Activated T-cell treated with anti-CD3 and anti-CD28 coated beads, Interleukin-2, amount 50 U/mL, for 72 hours (primary cell): ENCODE results near the gene P4HB. TPM values are rescaled to one million over a fixed set of nuclear protein-coding genes. Genes with fewer than 3 reads are reported as not detected.
A peak's percentile ranks its signal among the peaks of the same experiment; 100 is the strongest.
"Not testable (repeated sequence)": the region's sequence is repeated elsewhere in the genome, so short reads cannot be mapped to it uniquely, and the experiment has no call there.

ENCODE experiments used
- ATAC-seq, 2 donors: fragments of 150-1000 bp; cut with Tn5 transposase; replicated peaks in 1 of 2; 2 replicates each; pipeline ENCODE4 v1.10.0; 2021; ENCODE audit warnings: moderate library complexity in 2 of 2, mild to moderate bottlenecking in 1 of 2
- DNase-seq, 2 donors: peaks; one replicate each; pipeline ENCODE4 v3.0.0; 2021 to 2022; ENCODE audit warnings: mixed read lengths in 1 of 2
- H3K27ac Mint-ChIP-seq: one replicate; pipeline ENCODE4 v1.8.0; 2022; ENCODE audit warnings: mild to moderate bottlenecking, moderate library complexity, mixed read lengths
- H3K27me3 Mint-ChIP-seq: one replicate; pipeline ENCODE4 v1.8.0; 2022; ENCODE audit warnings: low read depth, mixed read lengths
- H3K36me3 Mint-ChIP-seq, 2 donors: one replicate each; pipeline ENCODE4 v1.8.0; 2022; ENCODE audit warnings: mixed read lengths in 2 of 2, mild to moderate bottlenecking in 1 of 2; ENCODE audit not compliant: insufficient read depth in 2 of 2
- H3K4me1 Mint-ChIP-seq: one replicate; pipeline ENCODE4 v1.8.0; 2022; ENCODE audit warnings: low read depth, mixed read lengths
- H3K4me3 Mint-ChIP-seq, 2 donors: one replicate each; pipeline ENCODE4 v1.8.0; 2022; ENCODE audit warnings: mild to moderate bottlenecking in 2 of 2, mixed read lengths in 2 of 2, moderate library complexity in 2 of 2
- H3K9me3 Mint-ChIP-seq, 2 donors: one replicate each; pipeline ENCODE4 v1.8.0; 2022; ENCODE audit warnings: mixed read lengths in 2 of 2
- total RNA-seq, 2 donors: library from RNA; stranded (reverse); gene quantifications; one replicate each; pipeline ENCODE4 v1.2.3, GENCODE V29; 2022

The P4HB gene
- total RNA-seq, 2 donors from 2014 or later, result 430 to 436 TPM

DNA sequence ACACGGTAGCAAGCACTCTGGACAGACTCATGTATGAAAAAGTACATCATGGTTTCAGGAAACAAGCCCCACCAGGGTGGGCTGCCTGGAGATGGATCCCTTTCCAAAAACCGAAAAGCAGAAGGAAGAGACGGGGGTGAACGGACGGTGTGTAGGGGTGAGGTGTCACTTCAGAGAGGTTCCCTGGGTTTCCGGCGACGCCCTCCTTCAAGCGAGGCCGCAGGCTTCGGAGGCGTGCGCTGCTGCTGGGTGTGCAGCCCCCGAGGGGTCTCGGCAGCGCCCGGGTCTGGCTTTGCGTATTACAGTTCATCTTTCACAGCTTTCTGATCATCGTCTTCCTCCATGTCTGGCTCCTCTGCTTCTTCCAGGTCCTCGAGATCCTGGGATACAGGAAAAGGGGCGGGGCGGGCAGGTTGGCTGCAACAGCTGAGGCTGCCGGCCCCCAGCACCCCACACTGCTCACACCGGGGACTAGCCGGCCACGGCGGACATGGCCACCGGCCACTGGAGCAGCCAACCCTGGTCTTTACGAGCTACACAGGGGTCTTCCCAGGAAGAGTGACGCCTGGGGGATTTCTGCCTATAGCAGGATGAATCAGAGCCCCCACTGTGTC, 16.5 kb downstream of the P4HB start:
- Mint-ChIP-seq H3K36me3 (peaks cover 1 to 7% of the 10 kb centered on the region in 2 donors), H3K27me3 (no peaks in the 10 kb centered on the region), H3K4me1 (no peaks in the 10 kb centered on the region), H3K27ac (no peak overlapping the region), H3K9me3 (no peaks in the 10 kb centered on the region), H3K4me3 (no peak overlapping the region)
- DNase-seq, result no peak
- ATAC-seq, result no peak

DNA sequence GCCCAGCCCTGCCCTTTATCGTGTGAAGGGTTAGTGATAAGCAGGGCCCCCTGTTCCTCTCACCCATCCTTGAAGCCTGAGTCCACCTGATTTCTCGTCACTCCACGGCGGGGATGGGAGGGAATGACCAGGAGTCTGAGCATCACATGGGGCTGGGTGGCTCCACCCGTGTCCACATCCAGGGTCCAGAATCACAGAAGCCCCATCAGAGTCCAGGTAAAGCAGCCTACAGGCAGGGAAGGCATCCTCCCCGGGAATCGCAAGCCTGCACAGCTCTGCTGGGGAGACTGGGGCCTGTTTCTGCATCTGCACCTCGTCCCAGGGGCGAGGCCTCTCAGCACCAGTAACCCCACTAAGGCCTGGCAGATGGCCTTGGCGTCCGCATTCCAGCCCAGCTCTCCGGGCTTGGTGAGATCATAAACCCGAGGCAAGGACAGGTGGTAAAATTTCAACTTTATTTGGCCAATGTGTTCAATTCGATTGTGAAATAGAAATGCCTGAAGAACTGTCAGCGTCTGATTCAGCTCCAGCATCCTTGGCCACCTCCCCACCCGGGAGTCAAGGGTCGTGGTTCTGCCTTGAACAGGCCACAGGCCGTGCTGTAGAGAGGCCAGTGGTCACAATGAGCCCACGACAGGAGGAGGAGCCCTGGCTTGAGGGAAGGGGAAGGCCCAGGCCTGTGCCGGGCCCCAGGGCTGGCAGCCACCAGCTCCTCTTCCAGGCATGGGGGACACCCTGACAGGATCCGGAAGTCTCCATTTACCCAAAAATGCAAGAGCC, 17.4 kb downstream of the P4HB start:
- Mint-ChIP-seq H3K36me3 (peaks cover 1 to 7% of the 10 kb centered on the region in 2 donors), H3K27me3 (no peaks in the 10 kb centered on the region), H3K27ac (no peak overlapping the region), H3K4me1 (no peaks in the 10 kb centered on the region), H3K4me3 (no peak overlapping the region), H3K9me3 (no peaks in the 10 kb centered on the region)
- ATAC-seq (no peak), DNase-seq (no peak)

DNA sequence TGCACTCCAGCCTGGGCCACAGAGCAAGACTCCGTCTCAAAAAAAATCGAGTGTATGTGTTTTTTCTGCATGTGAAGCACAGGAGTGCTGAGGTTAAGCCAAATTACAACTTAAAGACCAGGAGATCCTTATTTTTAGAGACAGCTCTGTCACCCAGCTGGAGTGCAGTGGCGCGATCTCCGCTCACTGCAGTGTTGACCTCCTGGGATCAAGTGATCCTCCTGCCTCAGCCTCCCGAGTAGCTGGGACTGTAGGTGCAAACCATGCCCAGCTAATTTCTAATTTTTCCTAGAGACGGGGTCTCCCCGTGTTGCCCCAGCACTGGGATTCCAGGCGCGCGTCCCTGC, 18.0 kb downstream of the P4HB start:
- H3K4me1 Mint-ChIP-seq, result no peaks in the 10 kb centered on the region
- DNase-seq, result no peak
- H3K36me3 Mint-ChIP-seq, result peaks cover 1 to 7% of the 10 kb centered on the region in 2 donors
- ATAC-seq, result no peak
- no peak overlapping the region for H3K27ac Mint-ChIP-seq
- H3K9me3 Mint-ChIP-seq, result no peaks in the 10 kb centered on the region
- H3K27me3 Mint-ChIP-seq, result no peaks in the 10 kb centered on the region
- no peak overlapping the region for H3K4me3 Mint-ChIP-seq

DNA sequence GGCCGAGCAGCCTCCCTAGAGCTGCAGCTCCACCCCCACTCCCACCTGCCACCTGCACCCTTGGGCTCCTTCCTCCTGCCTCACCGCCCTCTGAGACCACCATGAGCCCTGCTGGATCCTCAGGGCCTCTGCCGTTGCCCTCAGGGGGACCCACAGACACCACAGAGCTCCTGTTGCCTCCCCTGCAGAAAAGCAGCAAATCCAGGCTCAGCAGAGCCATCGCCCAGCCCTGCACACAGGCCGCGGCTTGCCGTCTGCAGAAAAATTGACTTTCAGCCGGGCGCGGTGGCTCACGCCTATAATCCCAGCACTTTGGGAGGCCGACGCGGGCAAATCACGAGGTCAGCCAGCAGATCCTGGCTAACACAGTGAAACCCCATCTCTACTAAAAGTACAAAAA, 18.5 kb downstream of the P4HB start:
- DNase-seq (no peak), ATAC-seq (no peak)
- Mint-ChIP-seq H3K4me3 (no peak overlapping the region), H3K27ac (no peak overlapping the region), H3K9me3 (no peaks in the 10 kb centered on the region), H3K4me1 (no peaks in the 10 kb centered on the region), H3K27me3 (no peaks in the 10 kb centered on the region), H3K36me3 (peaks cover 1 to 5% of the 10 kb centered on the region in 2 donors)

DNA sequence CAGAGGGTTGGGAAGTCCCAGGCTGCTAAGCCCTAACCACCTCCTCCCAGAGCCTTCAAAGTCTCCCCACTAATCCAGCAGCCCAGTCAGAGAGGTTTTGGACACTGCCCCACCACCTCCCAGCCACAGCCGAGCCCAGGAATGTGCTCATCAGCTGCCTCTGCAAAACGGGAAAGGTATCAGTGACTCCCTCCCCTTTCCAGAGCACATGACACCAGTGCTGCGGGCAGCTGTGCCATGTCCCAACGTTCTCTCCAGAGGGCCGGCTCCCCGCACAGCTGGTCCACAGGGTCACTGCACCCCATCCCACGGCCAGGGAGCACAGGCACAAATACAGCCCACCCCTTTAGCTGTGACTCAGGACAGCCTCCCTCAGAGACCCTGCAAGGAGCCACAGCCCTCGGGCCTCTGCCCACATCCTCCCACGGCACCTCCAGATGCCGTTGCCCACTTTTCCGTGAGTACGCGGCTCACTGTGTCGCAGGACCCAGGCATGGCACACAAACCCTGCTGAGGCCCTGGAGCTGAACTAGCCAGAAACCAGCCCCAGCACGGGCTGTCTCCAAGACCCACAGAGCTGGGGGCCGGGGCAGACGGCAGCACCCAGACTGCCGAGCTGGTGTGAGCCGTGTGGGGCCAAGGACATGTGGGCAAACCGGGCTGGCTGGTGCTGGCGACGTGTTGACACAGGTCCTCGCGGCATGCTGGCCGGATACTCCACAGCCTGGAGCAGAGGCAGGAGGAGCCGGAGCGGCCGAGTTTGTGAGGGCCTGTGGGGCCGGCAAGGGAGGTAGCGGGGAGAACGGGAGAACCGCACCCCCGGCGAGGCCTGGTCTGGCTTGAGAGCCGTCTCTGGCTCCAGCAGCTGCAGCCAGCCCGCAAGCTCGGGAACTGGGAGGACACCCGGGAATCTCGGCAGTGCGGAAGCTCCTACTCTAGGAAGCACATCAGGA, 19.2 kb downstream of the P4HB start:
- no peak for DNase-seq
- Mint-ChIP-seq H3K27me3 (no peaks in the 10 kb centered on the region), H3K9me3 (no peaks in the 10 kb centered on the region), H3K27ac (no peak overlapping the region), H3K4me3 (no peak overlapping the region), H3K4me1 (no peaks in the 10 kb centered on the region), H3K36me3 (peaks cover 1 to 5% of the 10 kb centered on the region in 2 donors)
- ATAC-seq, result peak; percentile 13 to 16

DNA sequence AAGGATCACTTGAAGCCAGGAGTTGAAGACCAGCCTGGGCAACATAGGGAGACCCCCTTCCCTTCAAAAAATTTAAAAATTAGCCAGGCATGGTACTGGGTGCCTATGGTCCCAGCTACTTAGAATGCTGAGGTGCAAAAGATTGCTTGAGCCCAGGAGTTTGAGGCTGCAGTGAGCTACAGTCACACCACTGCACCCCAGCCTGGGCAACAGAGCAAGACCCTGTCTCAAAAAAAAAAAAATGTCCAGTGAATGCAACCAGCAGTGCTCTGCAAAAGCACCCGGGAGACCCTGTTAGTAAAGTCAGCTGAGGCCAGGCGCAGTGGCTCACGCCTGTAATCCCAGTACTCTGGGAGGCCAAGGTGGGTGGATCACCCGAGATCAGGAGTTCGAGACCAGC, 20.3 kb downstream of the P4HB start:
- H3K9me3 Mint-ChIP-seq, H3K27ac Mint-ChIP-seq: not testable (repeated sequence)

DNA sequence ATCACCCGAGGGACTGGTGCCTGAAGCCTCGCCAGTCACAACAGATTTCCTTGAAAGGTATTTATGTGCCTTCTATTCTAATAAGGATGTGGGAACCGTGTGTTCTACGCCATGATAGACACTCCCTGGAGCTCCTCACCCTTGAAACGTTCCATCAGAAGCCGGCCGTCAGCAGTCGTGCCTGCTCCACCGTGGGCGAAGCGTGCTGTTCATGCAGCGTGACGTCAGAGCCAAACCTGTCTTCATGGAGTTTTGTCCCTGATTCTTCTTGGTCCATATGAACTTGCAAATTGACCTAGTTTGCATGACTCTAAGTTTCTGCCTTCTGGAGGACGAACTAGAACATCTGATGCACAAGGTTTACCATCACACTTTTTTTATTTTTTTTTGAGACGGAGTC, 21.0 kb downstream of the P4HB start:
- DNase-seq, result no peak
- H3K9me3 Mint-ChIP-seq, result no peaks in the 10 kb centered on the region
- ATAC-seq, result no peak
- H3K4me3 Mint-ChIP-seq, result no peak overlapping the region
- H3K27ac Mint-ChIP-seq, result no peak overlapping the region
- peaks cover 12% of the 10 kb centered on the region for H3K4me1 Mint-ChIP-seq
- peaks cover 1 to 5% of the 10 kb centered on the region in 2 donors for H3K36me3 Mint-ChIP-seq
- no peaks in the 10 kb centered on the region for H3K27me3 Mint-ChIP-seq

More for the DNA sequence above, 20.3 kb downstream of the P4HB start:
- not testable (repeated sequence) for DNase-seq, H3K27me3 Mint-ChIP-seq, H3K4me1 Mint-ChIP-seq, ATAC-seq, H3K4me3 Mint-ChIP-seq, H3K36me3 Mint-ChIP-seq

DNA sequence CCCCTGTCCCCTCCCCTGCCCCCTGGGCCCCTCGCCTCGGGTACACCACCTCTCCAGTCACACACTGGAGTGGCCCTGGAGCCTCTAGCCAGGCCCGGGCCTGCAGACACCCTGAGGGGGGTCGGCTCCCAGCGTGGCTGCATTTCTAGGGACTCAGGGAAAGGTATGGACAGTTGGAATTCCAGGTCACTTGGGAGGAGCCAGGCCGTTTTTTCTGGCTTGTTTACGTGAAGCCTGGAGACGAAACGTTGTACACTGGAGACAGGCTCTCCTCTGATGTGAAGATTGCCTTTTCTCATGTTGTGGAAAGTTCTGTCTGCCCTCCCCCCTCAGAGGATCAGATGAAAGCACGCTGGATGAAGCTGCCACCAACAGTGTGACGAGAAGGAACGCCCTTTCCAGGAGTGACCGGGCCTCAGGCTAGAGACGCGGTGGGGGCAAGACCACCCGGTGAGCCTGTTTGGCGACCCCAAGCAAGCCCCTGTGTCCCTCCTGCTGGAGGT, 21.5 kb downstream of the P4HB start:
- DNase-seq, result no peak
- H3K36me3 Mint-ChIP-seq, result peaks cover 1 to 5% of the 10 kb centered on the region in 2 donors
- ATAC-seq, result no peak
- H3K9me3 Mint-ChIP-seq, result no peaks in the 10 kb centered on the region
- no peak overlapping the region for H3K4me3 Mint-ChIP-seq
- no peak overlapping the region for H3K27ac Mint-ChIP-seq
- no peaks in the 10 kb centered on the region for H3K27me3 Mint-ChIP-seq
- peaks cover 12% of the 10 kb centered on the region for H3K4me1 Mint-ChIP-seq

DNA sequence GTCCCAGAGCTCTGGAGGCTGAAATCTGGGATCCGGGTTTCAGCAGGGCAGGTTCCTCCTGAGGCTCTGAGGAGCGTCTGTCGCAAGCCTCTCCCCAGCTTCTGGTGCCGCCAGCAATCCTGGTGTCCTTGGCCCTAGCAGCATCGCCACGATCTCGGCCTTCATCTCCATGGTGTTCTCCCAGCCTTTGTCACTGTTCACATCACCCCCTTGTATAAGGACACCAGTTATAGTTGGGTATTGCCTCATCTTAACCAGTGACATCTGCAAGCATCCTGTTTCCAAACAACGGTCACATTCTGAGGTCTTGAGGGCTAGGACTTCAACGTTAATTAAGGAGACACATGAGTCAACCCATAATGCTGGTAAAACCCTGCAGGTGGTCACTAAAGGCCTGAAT, 22.7 kb downstream of the P4HB start:
- Mint-ChIP-seq H3K27me3 (no peaks in the 10 kb centered on the region), H3K36me3 (no peaks in the 10 kb centered on the region), H3K27ac (no peak overlapping the region), H3K9me3 (no peaks in the 10 kb centered on the region), H3K4me3 (no peak overlapping the region), H3K4me1 (peaks cover 13% of the 10 kb centered on the region)
- DNase-seq (no peak), ATAC-seq (no peak)

DNA sequence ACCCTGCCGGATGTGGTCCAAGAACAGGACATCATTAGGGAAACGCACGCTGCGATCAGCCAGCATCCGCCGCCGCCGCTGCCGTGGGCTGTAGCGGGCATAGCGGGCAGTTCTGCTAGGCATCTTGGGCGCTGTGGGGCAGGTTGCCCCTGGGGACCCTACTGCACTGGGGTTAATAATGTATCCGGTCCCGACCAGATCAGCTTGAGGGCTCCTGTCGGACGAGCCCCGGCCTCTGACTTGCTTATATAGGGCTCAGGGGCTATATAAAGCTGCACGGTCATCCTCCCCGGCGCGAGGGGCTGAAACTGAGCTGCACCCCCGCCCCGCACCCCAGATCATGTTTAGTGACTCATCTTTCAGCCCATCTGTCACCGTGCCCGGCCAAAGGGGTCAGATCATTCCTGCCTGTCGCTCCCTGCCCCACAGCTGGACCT, 25.5 kb downstream of the P4HB start, which contains the start of gene PPP1R27:
TSS of gene PPP1R27 (minus strand) at position 220 of the 437 bp plus-strand sequence. CDS start at position 123, 97 bp downstream.
- Mint-ChIP-seq H3K4me3 (peak within 1 kb of the TSS; percentile 85 to 89), H3K27ac (no peak within 1 kb of the TSS), H3K36me3 (peaks cover 0 to 6% of the 10 kb centered on the region in 2 donors), H3K27me3 (no peaks in the 10 kb centered on the region), H3K9me3 (no peaks in the 10 kb centered on the region), H3K4me1 (peaks cover 37% of the 10 kb centered on the region)
- ATAC-seq, result no peak
- no peak for DNase-seq

DNA sequence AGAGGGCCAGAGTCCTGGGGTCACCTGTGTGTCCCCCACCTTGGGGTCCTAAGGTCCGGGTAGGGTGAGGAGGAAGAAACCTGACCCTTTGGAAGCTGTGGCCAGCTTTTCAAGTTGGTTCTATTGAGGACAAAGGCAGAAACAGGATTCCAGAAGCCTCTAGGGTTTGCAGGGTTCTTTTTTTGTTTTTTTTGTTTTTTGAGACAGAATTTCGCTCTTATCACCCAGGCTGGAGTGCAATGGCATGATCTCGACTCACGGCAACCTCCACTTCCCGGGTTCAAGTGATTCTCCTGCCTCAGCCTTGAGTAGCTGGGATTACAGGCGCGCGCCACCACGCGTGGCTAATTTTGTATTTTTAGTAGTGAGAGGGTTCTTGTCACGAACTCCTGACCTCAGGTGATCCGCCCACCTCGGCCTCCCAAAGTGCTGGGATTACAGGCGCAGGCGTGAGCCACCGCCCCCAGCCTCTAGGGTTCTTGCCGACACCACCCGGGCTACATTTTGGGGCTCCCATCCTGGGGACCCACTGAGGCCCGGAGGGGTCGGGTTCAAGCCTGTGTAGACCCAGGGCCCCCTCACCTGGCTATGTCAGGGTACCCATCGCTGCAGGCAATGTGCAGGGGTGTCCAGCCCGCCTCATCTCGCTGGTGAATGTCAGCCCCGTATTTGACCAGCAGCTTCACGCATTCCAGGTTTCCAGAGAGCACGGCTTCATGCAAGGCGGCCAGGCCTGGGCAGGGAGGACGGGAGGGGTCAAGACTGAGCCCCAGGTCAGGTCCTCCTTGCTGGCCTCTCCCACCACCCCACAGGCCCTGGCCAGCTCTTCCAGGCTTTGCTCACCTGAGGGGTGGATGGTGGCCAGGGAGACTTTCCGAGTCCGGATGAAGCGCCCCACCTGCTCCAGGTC, 26.2 kb downstream of the P4HB start:
- H3K27ac Mint-ChIP-seq, result no peak overlapping the region
- no peaks in the 10 kb centered on the region for H3K27me3 Mint-ChIP-seq
- ATAC-seq (no peak), DNase-seq (no peak)
- H3K36me3 Mint-ChIP-seq, result peaks cover 0 to 6% of the 10 kb centered on the region in 2 donors
- no peaks in the 10 kb centered on the region for H3K9me3 Mint-ChIP-seq
- peaks cover 37% of the 10 kb centered on the region for H3K4me1 Mint-ChIP-seq
- peak overlapping the region; percentile 85 to 89 for H3K4me3 Mint-ChIP-seq
